ENCODE results near the gene MAB21L4. TPM values are rescaled to one million over a fixed set of nuclear protein-coding genes. Genes with fewer than 3 reads are reported as not detected.

MAB21L4 gene
- total RNA-seq, 1 experiment from 2014 or later = 69.9 TPM

GRCh38 chr2:240869956-240870875 lies 25.7 kb downstream of the MAB21L4 start:
- peaks cover 19% of the 10 kb centered on the region for H3K4me1 ChIP-seq
- no TSS peak for BruUV-seq (replicated peaks)
- no peak for DNase-seq

GRCh38 chr2:240869109-240869955 lies 26.6 kb downstream of the MAB21L4 start:
- Histone ChIP-seq H3K4me1 (peaks cover 11% of the 10 kb centered on the region), H3K4me3 (ENCODE audit: low read depth, low read length) (no peak overlapping the region), H3K36me3 (ENCODE audit: control insufficient read depth, insufficient read depth, low read length) (no peaks in the 10 kb centered on the region), H3K9me3 (no peaks in the 10 kb centered on the region), H3K27me3 (replicated peaks; ENCODE audit: control insufficient read depth, insufficient read depth, low read length) (no peaks in the 10 kb centered on the region)
- H3K27ac Mint-ChIP-seq (ENCODE audit: unreplicated experiment) = no peak overlapping the region
- H3K27me3 Mint-ChIP-seq (ENCODE audit: insufficient read depth, unreplicated experiment) = no peaks in the 10 kb centered on the region
- ChIA-PET POLR2A (no interaction called here), CTCF (no interaction called here)
- H3K9me3 Mint-ChIP-seq (ENCODE audit: unreplicated experiment) = no peaks in the 10 kb centered on the region
- intact Hi-C loops (cut with micrococcal nuclease; ENCODE audit: unreplicated experiment) = no loop called here
- H3K4me3 Mint-ChIP-seq (ENCODE audit: unreplicated experiment) = no peak overlapping the region
- BruUV-seq (replicated peaks) = no TSS peak
- TF ChIP-seq, protein P1, sequence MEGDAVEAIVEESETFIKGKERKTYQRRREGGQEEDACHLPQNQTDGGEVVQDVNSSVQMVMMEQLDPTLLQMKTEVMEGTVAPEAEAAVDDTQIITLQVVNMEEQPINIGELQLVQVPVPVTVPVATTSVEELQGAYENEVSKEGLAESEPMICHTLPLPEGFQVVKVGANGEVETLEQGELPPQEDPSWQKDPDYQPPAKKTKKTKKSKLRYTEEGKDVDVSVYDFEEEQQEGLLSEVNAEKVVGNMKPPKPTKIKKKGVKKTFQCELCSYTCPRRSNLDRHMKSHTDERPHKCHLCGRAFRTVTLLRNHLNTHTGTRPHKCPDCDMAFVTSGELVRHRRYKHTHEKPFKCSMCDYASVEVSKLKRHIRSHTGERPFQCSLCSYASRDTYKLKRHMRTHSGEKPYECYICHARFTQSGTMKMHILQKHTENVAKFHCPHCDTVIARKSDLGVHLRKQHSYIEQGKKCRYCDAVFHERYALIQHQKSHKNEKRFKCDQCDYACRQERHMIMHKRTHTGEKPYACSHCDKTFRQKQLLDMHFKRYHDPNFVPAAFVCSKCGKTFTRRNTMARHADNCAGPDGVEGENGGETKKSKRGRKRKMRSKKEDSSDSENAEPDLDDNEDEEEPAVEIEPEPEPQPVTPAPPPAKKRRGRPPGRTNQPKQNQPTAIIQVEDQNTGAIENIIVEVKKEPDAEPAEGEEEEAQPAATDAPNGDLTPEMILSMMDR (IDR thresholded peaks at IDR 0.05; ENCODE audit: insufficient read depth in 1 of 2, low read depth in 1 of 2, low read length in 1 of 2, severe bottlenecking in 1 of 2, unreplicated experiment in 1 of 2) = no peak
- H3K4me1 Mint-ChIP-seq (ENCODE audit: low read depth, unreplicated experiment) = peaks cover 12% of the 10 kb centered on the region
- DNase-seq = no peak
- H3K36me3 Mint-ChIP-seq (ENCODE audit: insufficient read depth, unreplicated experiment) = no peaks in the 10 kb centered on the region

More at GRCh38 chr2:240869956-240870875, 25.7 kb downstream of the MAB21L4 start:
- peaks cover 10% of the 10 kb centered on the region for H3K4me1 Mint-ChIP-seq (ENCODE audit: low read depth, unreplicated experiment)
- no peaks in the 10 kb centered on the region for H3K27me3 Mint-ChIP-seq (ENCODE audit: insufficient read depth, unreplicated experiment)
- Histone ChIP-seq H3K27me3 (replicated peaks; ENCODE audit: control insufficient read depth, insufficient read depth, low read length) (no peaks in the 10 kb centered on the region), H3K4me3 (ENCODE audit: low read depth, low read length) (no peak overlapping the region), H3K9me3 (no peaks in the 10 kb centered on the region), H3K36me3 (ENCODE audit: control insufficient read depth, insufficient read depth, low read length) (no peaks in the 10 kb centered on the region)
- H3K9me3 Mint-ChIP-seq (ENCODE audit: unreplicated experiment) = no peaks in the 10 kb centered on the region
- POLR2A ChIA-PET = no interaction called here
- H3K36me3 Mint-ChIP-seq (ENCODE audit: insufficient read depth, unreplicated experiment) = no peaks in the 10 kb centered on the region
- H3K4me3 Mint-ChIP-seq (ENCODE audit: unreplicated experiment) = no peak overlapping the region
- TF ChIP-seq, protein P1 (IDR thresholded peaks at IDR 0.05; ENCODE audit: insufficient read depth in 1 of 2, low read depth in 1 of 2, low read length in 1 of 2, severe bottlenecking in 1 of 2, unreplicated experiment in 1 of 2) = no peak
- no peak overlapping the region for H3K27ac Mint-ChIP-seq (ENCODE audit: unreplicated experiment)
- CTCF ChIA-PET = interaction anchor here (0.5 kb wide), 1 partner anchor 1131 kb away, joined by 3 read pairs; no protein-coding TSS in a partner anchor
- intact Hi-C loops (cut with micrococcal nuclease; ENCODE audit: unreplicated experiment) = no loop called here

All from Caco-2 (cell line).